ENCODE measurements around the gene ARMC3.

ARMC3 gene

DNA sequence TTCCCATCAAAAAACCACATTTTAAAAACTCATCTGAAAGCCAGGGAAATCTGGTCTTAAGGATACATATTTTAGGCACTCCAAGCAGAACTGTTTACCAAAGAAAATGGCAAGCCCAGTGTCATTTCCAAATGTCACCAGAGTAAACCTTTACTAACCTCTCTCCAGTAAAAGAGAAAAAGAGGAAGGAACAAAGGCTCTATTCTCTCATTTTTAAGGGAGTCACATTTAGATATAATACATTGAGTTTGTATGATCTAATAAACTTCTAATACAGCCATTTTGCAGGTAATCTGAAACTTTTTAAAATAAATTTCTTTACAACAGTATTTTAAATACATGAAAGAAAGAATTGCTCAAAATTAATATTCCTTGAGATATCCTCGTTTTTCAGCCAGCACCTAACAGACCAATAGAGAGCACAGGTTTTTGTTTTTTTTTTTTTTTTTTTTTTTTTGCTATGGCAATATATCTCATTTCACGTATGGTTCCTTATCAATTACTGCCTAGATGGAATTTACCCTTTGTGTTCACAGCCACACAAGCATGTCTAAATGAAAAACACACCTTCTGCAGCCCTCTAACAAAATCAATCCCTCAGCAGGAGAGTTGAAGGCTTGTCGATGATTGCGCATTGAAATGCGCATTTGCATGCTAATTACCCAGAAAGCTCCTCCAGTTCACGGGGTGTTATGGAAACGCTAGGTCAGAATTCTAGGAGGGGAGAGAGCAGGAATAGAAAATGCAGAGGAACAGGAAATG, 127.8 kb downstream of the ARMC3 start:
- TF ChIP-seq, protein P1, sequence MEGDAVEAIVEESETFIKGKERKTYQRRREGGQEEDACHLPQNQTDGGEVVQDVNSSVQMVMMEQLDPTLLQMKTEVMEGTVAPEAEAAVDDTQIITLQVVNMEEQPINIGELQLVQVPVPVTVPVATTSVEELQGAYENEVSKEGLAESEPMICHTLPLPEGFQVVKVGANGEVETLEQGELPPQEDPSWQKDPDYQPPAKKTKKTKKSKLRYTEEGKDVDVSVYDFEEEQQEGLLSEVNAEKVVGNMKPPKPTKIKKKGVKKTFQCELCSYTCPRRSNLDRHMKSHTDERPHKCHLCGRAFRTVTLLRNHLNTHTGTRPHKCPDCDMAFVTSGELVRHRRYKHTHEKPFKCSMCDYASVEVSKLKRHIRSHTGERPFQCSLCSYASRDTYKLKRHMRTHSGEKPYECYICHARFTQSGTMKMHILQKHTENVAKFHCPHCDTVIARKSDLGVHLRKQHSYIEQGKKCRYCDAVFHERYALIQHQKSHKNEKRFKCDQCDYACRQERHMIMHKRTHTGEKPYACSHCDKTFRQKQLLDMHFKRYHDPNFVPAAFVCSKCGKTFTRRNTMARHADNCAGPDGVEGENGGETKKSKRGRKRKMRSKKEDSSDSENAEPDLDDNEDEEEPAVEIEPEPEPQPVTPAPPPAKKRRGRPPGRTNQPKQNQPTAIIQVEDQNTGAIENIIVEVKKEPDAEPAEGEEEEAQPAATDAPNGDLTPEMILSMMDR (IDR thresholded peaks at IDR 0.05), result no peak

DNA sequence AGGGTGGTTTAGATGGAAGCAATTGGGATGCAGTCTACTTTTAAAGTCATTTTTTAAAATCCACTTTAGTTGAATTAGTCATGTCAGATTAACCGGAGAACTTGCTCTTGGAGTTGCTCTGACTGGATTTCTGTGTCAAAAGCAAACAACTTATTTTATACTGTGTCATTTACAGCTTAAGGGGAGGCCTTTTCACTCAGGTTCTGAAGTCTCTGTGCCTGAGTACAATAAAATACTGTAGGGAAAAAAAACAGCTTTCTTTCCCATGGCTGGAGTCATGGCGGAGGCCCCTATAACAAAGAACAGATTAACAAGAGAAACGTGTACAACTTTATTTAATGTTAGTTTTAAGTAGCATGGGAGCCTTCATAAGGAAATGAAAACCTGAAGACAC, 128.3 kb downstream of the ARMC3 start:
- TF ChIP-seq, protein P1 (IDR thresholded peaks at IDR 0.05), result no peak

DNA sequence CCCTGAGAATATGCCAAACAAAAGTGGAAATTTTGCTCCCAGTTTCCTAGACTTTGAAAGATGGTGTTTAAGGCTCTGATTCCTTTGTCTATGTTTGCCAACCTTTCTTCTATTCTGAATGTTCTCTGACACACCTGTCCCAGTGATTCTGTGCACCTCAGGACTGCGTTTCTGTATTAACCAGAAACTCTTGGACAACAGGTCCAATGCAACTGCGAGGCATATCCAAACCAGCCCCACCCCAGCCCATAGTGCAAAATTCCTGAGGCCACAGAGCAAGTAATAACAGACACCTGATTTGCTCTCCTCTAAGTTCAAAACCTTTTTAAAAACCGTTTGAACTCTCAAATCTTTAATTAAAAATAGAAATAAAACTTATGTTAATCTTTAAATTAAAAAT, 130.5 kb downstream of the ARMC3 start:
- TF ChIP-seq, protein P1 (IDR thresholded peaks at IDR 0.05), result no peak

DNA sequence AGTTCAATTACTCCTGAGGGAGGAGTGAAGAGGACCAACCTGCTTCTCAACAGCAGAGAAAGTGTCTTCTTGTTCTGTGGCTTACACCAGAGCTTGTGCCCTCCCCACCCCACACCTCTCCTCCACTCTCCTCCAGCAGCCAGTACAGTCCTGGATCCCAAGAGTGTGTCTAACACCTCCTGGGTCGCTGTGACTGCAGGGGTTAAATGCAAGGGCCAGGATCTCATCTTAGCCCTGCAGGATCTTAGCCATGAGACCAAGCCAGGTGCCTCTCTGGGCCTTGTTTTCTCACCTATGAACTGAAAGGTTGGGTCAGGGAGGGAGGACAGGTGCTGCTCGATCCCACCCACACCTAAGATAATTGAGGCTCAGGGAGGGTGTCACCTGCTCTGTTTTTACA, 133.1 kb downstream of the ARMC3 start:
- TF ChIP-seq, protein P1 (IDR thresholded peaks at IDR 0.05), result no peak

DNA sequence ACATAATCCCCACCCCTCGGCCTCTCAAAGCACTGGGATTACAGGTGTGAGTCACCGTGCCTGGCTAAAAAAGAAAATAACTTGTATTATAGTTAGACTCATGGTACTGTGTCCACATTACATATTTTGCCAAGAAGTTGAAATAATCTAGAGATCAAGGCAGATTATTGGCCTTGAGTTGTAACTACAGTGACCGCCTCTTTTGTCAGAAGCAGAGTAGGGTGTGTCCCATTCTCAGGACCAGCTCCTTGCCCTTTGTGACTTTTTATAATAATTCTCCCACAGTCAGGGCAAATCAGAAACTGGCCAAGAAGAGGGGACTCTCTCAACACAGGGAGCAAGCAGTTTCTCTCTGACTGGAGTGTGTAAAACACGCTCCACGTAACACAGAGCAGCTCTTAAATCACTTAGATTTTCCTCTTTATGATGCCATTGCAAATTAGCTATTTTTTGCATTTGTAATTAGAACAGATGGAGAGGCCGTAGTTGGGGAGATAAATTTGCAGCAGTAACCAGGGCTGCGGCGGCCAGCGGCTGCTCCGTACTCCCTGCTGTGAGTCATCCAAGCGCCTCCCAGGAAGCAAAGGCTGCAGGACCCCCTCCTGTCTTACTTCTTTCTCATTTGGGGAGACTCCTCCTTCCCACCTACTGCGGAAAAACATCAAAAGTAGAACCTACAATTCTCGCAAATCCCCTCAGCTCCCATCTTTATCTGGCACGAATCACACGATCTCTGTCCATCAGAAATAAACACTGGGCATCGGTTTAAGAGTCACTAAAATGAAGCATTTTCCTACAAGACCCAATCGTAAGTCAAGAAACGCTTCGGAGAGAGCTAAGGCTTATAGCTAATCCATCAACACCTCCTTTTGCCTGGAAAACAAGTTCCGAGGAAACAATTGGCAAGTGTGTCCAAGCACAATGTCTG, 135.5 kb downstream of the ARMC3 start:
- TF ChIP-seq, protein P1 (IDR thresholded peaks at IDR 0.05), result no peak

DNA sequence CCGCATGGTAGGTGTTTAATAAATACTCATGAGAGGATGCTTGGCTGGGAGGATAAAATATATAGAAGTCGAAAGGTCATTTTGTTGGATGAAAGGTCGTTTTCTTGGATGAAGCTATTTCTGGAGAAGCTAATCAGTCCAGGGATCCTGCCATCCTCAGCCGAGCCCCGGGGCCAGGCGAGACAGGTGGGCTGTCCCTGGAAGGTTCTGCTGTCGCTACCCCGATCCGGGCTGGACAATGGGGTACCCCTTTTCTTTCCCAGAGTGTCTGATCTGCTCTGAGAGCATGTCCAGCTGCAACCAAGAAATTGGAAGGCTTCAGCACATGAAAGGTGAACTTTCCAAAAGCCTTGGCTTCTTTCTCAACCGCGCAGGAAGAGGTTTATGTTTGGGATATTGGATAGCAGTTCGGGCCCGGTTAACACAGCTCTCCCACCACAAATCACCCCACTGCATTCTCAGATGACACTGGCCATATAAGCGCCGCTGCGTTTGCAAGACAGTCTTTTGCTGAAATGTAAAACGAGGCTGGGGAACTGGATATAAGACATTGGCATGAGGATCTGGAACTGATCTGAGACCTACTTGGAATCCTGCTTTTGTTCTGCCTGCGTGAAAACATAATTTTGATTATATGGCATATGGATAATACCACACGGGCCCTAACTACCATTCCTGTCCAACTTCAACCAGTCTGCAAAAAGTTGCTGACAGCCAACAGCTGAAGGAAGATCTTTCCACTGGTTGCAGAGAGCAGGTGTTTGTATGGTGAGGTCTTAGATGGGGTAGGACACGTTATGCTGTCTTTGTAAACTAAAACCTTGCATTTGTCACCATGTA, 136.3 kb downstream of the ARMC3 start:
- TF ChIP-seq, protein P1 (IDR thresholded peaks at IDR 0.05), result no peak

Data from LNCAP (cell line).